IPS-20b (cell line): ENCODE measurements around the gene NIF3L1.
"Not testable (repeated sequence)": the region's sequence is repeated elsewhere in the genome, so short reads cannot be mapped to it uniquely, and the experiment has no call there.

Source experiments
- H3K27ac ChIP-seq: one replicate; pipeline ENCODE4 v1.5.1; 2013; ENCODE audit warnings: low read length
- H3K27me3 ChIP-seq: 2 replicates; pipeline ENCODE4 v1.6.1; 2013; ENCODE audit warnings: mild to moderate bottlenecking, low read length, inconsistent platforms; ENCODE audit not compliant: insufficient read depth
- H3K36me3 ChIP-seq: 2 replicates; pipeline ENCODE4 v1.6.1; 2013; ENCODE audit warnings: low read depth, mild to moderate bottlenecking, inconsistent platforms, low read length, moderate library complexity; ENCODE audit not compliant: insufficient read depth
- H3K4me1 ChIP-seq: 2 replicates; pipeline ENCODE4 v1.6.1; 2013; ENCODE audit warnings: mild to moderate bottlenecking, control low read depth, inconsistent platforms, low read length, moderate library complexity; ENCODE audit not compliant: insufficient read depth
- H3K4me3 ChIP-seq: 2 replicates; pipeline ENCODE4 v1.5.1; 2013; ENCODE audit warnings: mild to moderate bottlenecking, low read length, inconsistent platforms
- H3K9ac ChIP-seq: 2 replicates; pipeline ENCODE4 v1.6.1; 2013; ENCODE audit warnings: low read depth, mild to moderate bottlenecking, inconsistent platforms, low read length, moderate library complexity
- H3K9me3 ChIP-seq: 2 replicates; pipeline ENCODE4 v1.6.1; 2013; ENCODE audit warnings: mild to moderate bottlenecking, low read depth, low read length, inconsistent platforms; ENCODE audit not compliant: insufficient read depth

The NIF3L1 gene

DNA sequence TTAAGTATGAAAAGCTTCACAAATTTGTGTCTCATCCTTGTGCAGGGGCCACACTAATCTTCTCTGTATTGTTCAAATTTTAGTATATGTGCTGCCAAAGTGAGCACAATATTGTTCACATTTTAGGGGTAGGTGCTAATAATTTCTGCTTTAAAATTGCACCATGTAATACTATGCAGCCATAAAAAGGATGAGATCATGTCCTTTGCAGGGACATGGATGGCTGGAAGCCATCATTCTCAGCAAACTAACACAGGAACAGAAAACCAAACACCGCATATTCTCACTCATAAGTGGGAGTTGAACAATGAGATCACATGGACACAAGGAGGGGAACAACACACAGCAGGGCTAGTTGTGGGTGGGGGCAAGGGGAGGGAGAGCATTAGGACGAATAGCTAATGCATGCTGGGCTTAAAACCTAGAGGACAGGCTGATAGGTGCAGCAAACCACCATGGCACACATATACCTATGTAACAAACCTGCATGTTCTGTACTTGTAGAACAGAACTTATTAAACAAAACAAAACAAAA is 7.4 kb upstream of the NIF3L1 start:
- H3K4me1 ChIP-seq, H3K27ac ChIP-seq, H3K9ac ChIP-seq, H3K4me3 ChIP-seq, H3K9me3 ChIP-seq, H3K27me3 ChIP-seq: not testable (repeated sequence)
- peaks cover 73% of the 10 kb centered on the region for H3K36me3 ChIP-seq

DNA sequence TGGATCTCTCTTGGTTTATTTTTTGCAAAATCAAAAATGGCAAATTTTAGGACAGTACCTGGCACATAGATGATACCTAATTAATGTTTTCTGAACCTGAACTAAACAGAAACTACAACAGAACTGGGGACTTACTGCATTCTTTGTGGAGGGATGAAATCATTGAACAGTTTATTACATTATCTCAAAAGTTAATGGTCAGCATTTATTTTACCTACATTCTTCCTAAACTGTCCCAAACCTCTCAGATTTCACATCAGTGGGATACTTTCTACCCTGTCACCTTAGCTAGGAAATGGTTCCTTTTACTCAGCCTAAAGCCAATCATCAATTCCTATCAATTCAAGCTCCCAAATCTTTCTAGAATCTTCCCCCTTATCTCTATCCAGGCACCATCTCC is 10.3 kb downstream of the NIF3L1 start:
- H3K36me3 ChIP-seq, result peaks cover 94% of the 10 kb centered on the region
- H3K9me3 ChIP-seq, result no peaks in the 10 kb centered on the region
- H3K4me3 ChIP-seq, result no peak overlapping the region
- H3K27ac ChIP-seq, result no peak overlapping the region
- no peaks in the 10 kb centered on the region for H3K4me1 ChIP-seq
- no peaks in the 10 kb centered on the region for H3K27me3 ChIP-seq
- H3K9ac ChIP-seq, result no peak overlapping the region

DNA sequence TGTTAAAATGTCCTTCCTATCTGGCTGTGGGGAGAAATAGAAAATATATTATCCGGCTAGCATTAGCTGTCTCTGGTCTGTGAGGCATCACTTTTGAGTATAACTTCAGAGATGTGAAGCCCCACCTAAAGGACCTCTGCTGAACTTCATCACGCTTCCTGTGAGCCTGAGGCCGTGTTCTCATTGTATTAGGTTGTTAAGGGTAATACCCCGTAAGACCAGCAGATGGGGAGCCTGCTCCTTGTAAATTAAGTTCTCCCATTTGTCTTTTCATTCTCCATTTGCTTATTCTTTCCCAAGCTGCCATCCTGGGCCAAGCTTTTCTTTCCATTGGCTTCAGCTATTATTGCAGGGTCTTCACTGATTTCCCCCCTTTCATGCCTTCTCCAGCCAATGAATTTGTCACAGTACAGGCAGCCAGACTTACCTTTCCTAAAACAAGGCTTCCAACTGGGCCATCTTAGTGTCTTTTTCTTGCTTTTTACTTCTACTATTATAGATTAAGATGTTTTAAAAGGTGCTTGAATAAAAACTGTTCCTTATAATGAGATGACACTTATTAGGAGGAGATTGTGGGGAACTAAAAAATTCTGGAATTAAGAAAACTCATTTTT is 12.4 kb downstream of the NIF3L1 start:
- Histone ChIP-seq H3K9me3 (no peaks in the 10 kb centered on the region), H3K27me3 (no peaks in the 10 kb centered on the region), H3K9ac (no peak overlapping the region), H3K27ac (no peak overlapping the region), H3K4me1 (no peaks in the 10 kb centered on the region), H3K4me3 (no peak overlapping the region), H3K36me3 (peaks cover 85% of the 10 kb centered on the region)

DNA sequence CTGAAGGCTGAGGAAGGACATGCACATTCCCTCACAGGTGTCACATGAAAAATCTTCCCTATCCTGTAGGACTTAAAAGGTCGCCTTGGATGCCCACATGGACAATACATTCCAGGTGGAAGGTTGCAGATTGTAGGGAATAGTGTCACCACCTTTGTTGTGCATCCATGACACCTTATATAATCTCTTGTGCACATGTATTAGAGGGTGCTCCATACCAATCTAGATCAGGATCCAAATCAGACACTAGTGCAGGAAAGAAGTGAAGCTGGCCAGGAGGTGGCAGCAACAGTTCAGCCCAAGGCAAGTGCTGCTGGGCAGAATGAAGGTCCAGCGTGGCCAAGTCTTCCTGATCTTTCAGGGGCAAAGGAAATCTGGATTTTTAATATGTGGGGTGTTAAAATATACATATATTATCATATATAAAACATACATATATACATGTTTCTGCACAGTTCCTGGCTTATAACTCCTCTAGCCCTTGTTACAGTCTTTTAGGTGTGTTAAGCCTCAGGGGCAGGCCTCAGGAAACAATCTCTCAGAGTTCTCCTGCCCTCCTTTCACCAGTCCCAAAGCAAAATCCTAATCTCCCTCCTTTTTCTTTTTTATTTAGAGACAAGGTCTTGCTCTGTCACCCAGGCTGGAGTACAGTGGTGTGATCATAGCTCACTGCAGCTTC is 16.6 kb downstream of the NIF3L1 start:
- Histone ChIP-seq H3K27ac (no peak overlapping the region), H3K27me3 (no peaks in the 10 kb centered on the region), H3K36me3 (peaks cover 78% of the 10 kb centered on the region), H3K4me1 (no peaks in the 10 kb centered on the region), H3K4me3 (no peak overlapping the region), H3K9ac (no peak overlapping the region), H3K9me3 (no peaks in the 10 kb centered on the region)

DNA sequence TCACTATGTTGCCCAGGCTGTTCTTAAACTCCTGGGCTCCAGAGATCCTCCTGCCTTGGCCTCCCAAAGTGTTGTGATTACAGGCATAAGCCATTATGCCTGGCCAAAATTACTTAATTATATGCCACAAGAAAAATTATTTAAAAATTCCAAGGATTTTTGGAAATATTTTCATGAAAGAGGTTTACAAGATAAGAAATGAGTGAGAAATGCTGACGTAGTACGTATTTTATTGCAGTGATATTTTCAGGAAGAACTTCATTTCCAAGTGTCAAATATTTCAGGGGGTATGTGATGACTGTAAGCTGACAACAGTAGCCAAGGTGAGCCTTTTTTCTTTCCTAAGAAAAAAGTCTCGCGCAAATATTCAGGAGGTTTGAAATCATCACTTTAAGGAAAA is 20.8 kb downstream of the NIF3L1 start:
- H3K4me1 ChIP-seq, result no peaks in the 10 kb centered on the region
- H3K27ac ChIP-seq, result no peak overlapping the region
- H3K27me3 ChIP-seq, result no peaks in the 10 kb centered on the region
- H3K9ac ChIP-seq, result no peak overlapping the region
- H3K4me3 ChIP-seq, result no peak overlapping the region
- H3K36me3 ChIP-seq, result peaks cover 73% of the 10 kb centered on the region
- H3K9me3 ChIP-seq, result no peaks in the 10 kb centered on the region

DNA sequence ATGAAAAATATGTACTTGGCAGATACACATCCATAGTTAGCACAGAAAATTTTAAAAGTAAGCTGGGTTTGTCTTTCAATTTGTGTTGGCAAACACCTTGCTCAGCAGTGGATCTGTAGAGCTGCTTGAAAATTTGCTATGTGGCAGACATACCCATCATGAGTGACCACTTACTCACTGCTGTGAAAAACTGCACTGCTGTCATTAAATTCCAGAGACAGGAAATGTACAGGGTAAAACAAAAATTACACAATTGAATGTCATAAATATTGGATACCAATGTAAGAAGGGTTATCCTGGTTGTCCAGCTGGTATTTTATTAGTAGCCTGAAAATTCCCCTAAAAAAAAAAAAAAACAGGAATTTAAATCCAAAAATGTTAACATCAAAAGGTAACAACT is 24.5 kb downstream of the NIF3L1 start:
- no peaks in the 10 kb centered on the region for H3K27me3 ChIP-seq
- H3K9me3 ChIP-seq, result no peaks in the 10 kb centered on the region
- no peak overlapping the region for H3K4me3 ChIP-seq
- H3K36me3 ChIP-seq, result peaks cover 84% of the 10 kb centered on the region
- no peak overlapping the region for H3K9ac ChIP-seq
- H3K27ac ChIP-seq, result no peak overlapping the region
- no peaks in the 10 kb centered on the region for H3K4me1 ChIP-seq

DNA sequence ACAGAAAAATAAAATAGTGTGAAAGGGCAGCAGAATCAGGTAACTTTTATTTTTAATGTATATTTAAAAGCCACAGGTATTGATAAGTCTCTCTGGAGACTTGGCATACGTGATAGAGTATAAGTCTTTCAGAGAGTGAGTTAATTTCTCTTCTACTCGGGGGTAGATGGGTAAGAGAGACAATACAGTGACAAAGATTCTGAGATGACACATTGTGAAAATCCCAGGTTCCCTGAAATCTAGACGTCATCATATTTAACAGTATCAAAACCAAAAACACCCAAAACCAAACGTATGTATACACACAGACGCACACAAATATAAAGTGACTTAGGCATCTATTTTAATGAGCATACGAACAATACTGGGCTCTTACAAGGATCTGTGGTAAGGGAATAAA is 33.3 kb downstream of the NIF3L1 start:
- H3K36me3 ChIP-seq, result peaks cover 89% of the 10 kb centered on the region
- no peaks in the 10 kb centered on the region for H3K4me1 ChIP-seq

DNA sequence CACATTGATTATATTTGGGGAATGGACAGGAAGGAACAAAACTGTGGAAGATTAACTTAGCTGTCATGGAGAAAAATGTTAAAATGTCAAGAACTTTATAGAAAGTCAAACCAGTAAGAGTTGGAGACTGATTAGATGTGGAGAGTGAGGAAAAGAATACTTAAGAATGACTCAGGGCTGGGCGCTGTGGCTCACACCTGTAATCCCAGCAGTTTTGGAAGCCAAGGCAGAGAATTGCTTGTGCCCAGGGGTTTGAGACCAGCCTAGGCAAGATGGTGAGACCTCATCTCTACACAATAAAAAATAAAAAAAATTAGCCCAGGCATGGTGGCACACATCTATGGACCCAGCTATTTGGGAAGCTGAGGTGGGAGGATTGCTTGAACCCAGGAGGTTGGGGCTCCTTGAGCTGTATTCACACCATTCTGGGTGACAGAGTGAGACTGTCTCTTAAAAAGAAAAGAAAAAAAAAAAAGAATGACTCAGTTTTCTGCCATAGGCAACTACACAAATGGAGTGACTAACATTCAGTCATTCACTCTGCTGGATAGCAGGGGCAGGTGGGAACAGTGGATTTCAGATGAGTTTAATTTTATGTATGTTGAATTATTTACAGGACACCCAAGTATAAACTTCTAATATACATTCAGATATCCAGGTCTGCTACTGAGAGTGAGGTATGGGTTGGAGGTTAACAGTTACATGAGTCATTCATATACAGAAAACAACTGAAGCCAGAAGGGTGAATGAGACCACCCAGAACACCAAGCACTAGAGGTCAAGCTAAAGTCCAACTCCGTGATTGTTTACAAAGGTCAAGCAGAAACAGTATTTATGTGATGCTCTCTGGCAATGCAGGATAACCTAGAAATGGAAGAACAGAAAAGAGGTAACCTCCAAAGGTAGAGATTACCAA is 40.4 kb downstream of the NIF3L1 start:
- no peaks in the 10 kb centered on the region for H3K9me3 ChIP-seq
- H3K9ac ChIP-seq, result no peak overlapping the region
- no peak overlapping the region for H3K27ac ChIP-seq
- H3K36me3 ChIP-seq, result peaks cover 84% of the 10 kb centered on the region
- no peaks in the 10 kb centered on the region for H3K4me1 ChIP-seq
- no peaks in the 10 kb centered on the region for H3K27me3 ChIP-seq
- no peak overlapping the region for H3K4me3 ChIP-seq

More for the DNA sequence above, 33.3 kb downstream of the NIF3L1 start:
- no peaks in the 10 kb centered on the region for H3K9me3 ChIP-seq
- no peak overlapping the region for H3K4me3 ChIP-seq
- H3K9ac ChIP-seq, result no peak overlapping the region
- H3K27me3 ChIP-seq, result no peaks in the 10 kb centered on the region
- no peak overlapping the region for H3K27ac ChIP-seq

DNA sequence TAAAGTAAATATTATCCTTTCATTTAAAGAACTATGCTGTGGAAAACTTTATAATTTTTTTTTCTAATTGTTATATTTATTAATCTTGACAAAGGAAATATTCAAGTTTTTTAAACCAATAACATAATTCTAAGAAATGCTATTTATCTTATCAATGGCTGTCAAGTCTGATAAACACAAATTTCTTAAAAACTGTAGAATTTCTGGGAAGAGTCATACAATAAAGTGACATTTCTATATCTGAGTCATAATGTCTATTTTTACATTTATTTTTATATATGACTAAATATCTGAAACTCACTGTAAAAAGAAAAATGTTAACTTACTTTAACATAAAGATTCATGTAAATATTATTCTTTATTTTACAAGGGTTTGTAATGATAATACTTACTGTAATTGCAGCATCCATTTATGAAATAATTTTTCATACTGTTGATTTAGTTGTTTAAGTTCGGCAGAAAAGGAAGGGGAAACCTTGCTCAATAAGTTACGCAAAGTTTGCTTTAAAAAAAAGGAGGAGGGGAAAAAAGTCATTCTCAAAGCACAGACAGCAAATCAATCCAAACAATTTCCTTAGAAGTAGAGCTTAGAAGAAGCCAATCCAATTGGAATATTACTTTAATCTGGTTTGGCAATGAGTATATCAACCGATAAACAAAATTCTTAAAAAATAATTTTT is 41.9 kb downstream of the NIF3L1 start:
- Histone ChIP-seq H3K27me3 (no peaks in the 10 kb centered on the region), H3K4me3 (no peak overlapping the region), H3K9ac (no peak overlapping the region), H3K36me3 (peaks cover 86% of the 10 kb centered on the region), H3K4me1 (no peaks in the 10 kb centered on the region), H3K27ac (no peak overlapping the region), H3K9me3 (no peaks in the 10 kb centered on the region)

DNA sequence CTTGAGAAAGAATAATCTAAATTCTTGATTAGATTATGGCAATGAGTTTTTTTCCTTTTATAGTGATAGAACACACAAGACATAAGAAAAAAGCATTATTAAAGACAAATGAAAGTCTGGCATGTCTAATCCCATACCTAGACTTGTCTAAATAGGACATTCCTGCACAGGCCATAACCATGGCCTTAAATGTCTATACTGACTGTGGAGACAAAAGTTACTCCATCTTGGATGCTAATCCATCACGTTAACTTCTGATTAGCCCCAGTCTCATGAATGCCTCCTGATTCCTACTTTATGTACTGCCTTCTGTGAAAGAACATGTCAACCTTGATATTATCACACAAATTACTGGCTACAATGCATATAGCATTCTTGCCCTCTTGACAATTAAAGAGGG is 50.7 kb downstream of the NIF3L1 start:
- no peaks in the 10 kb centered on the region; the same call in 1 of the 2 replicates for H3K4me1 ChIP-seq
- H3K36me3 ChIP-seq, result peaks cover 97% of the 10 kb centered on the region
- H3K9me3 ChIP-seq, result no peaks in the 10 kb centered on the region
- H3K27ac ChIP-seq, result no peak overlapping the region
- H3K4me3 ChIP-seq, result no peak overlapping the region
- H3K27me3 ChIP-seq, result no peaks in the 10 kb centered on the region
- H3K9ac ChIP-seq, result no peak overlapping the region

DNA sequence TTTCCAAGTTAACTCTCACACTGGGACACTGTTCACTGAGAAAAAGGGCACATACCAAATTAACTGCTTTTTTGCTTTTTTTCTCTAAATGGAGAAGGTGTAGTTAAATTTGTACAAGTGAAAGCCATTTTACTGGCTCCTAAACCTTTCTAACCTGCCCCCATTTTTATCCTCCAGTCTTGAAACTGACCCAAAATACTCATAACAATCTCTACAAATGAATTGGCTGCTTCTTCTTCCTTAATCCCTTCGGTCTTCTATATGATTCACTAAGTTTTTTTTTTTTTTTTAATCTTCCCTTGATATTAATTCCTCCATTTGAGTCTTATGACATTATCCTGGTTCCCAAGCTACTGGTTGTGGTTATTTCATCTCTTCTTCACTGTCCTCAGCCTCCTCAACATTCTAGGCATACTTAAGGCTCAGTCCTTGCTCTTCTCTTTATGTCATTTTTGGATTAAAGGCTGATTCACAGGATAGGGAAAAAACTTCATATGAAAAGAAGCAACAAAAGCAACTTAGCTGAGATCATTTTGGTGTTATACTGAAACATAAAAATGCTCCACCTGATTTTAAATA is 54.4 kb downstream of the NIF3L1 start:
- no peaks in the 10 kb centered on the region for H3K9me3 ChIP-seq
- H3K9ac ChIP-seq, result no peak overlapping the region
- H3K27me3 ChIP-seq, result no peaks in the 10 kb centered on the region
- no peak overlapping the region for H3K27ac ChIP-seq
- no peak overlapping the region for H3K4me3 ChIP-seq
- peaks cover 95% of the 10 kb centered on the region for H3K36me3 ChIP-seq
- no peaks in the 10 kb centered on the region; the same call in 1 of the 2 replicates for H3K4me1 ChIP-seq
